ENCODE results near the gene ANKRD13B.

GRCh38 chr17:29627951-29628350 lies 35.0 kb downstream of the ANKRD13B start:
- no peak for TF ChIP-seq EP300 (IDR thresholded peaks at IDR 0.05; ENCODE audit: borderline replicate concordance)
- TF ChIP-seq TAF1 (IDR thresholded peaks at IDR 0.05; ENCODE audit: low read depth) = no peak
- TF ChIP-seq USF1 (IDR thresholded peaks at IDR 0.05) = no peak
- TF ChIP-seq RAD21 (IDR thresholded peaks at IDR 0.05; ENCODE audit: low read depth) = no peak
- TF ChIP-seq ZBTB7A (IDR thresholded peaks at IDR 0.05; ENCODE audit: low read depth) = no peak
- TF ChIP-seq REST (IDR thresholded peaks at IDR 0.05; ENCODE audit: low read depth) = no peak
- TF ChIP-seq TCF12 (IDR thresholded peaks at IDR 0.05; ENCODE audit: low read depth) = no peak
- no peak for TF ChIP-seq YY1 (IDR thresholded peaks at IDR 0.05; ENCODE audit: low read depth)
- no peak for TF ChIP-seq FOXM1 (IDR thresholded peaks at IDR 0.05; ENCODE audit: borderline replicate concordance, low read depth)
- TF ChIP-seq EGR1 (IDR thresholded peaks at IDR 0.05) = no peak
- TF ChIP-seq CEBPB (IDR thresholded peaks at IDR 0.05) = no peak
- TF ChIP-seq MAX (IDR thresholded peaks at IDR 0.05) = no peak

Measured in Ishikawa (cell line).